Measurements from ENCODE around the gene SSH2. TPM values are rescaled to one million over a fixed set of nuclear protein-coding genes. Genes with fewer than 3 reads are reported as not detected.
"Not testable (repeated sequence)": the region's sequence is repeated elsewhere in the genome, so short reads cannot be mapped to it uniquely, and the experiment has no call there.

Gene SSH2
- total RNA-seq, 6 experiments from 2014 or later: 22.2 to 27.0 (median 23.2) TPM

DNA sequence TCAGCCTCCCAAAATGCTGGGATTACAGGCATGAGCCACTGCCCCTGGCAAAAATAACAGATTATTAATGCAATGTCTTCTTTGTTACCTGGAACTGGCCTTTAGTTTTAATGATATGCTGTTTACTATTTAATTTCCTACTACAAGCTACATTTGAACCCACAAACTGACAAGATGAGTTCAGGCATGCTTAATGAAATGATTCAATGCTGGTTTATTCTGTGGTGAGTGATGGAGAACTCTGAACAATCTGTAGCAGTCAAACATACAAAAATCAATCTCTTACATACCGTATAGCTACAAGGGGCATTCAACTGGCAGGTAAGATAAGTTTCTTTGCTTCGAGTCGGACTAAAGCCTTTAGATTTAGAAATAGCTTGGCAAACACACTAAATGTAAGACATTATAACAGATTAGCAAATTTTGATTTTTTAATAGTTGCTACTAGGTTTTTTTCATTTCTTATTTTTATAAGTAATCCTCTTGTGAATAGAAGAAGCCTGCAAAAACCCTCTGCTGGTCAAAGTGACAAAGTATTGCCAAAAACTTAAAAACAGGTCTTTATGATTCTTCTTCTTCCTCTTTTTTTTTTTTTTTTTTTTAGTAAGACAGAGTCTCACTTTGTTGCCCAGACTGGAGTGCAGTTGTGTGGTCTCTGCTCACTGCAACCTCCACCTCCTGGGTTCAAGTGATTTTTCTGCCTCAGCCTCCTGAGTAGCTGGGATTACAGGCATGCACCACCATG is 138.5 kb downstream of the SSH2 start:
- Mint-ChIP-seq H3K27ac (no peak overlapping the region), H3K4me3 (no peak overlapping the region), H3K27me3 (ENCODE audit: insufficient read depth) (no peaks in the 10 kb centered on the region), H3K9me3 (no peaks in the 10 kb centered on the region), H3K36me3 (ENCODE audit: low read depth) (peaks cover 7% of the 10 kb centered on the region), H3K4me1 (ENCODE audit: low read depth) (peaks cover 7% of the 10 kb centered on the region; the same call in 1 of the 2 replicates)
- TF ChIP-seq, protein P1, sequence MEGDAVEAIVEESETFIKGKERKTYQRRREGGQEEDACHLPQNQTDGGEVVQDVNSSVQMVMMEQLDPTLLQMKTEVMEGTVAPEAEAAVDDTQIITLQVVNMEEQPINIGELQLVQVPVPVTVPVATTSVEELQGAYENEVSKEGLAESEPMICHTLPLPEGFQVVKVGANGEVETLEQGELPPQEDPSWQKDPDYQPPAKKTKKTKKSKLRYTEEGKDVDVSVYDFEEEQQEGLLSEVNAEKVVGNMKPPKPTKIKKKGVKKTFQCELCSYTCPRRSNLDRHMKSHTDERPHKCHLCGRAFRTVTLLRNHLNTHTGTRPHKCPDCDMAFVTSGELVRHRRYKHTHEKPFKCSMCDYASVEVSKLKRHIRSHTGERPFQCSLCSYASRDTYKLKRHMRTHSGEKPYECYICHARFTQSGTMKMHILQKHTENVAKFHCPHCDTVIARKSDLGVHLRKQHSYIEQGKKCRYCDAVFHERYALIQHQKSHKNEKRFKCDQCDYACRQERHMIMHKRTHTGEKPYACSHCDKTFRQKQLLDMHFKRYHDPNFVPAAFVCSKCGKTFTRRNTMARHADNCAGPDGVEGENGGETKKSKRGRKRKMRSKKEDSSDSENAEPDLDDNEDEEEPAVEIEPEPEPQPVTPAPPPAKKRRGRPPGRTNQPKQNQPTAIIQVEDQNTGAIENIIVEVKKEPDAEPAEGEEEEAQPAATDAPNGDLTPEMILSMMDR (IDR thresholded peaks at IDR 0.05): peak; percentile 25
- no peak for DNase-seq

GRCh38 chr17:29789196-29790170 is 140.5 kb downstream of the SSH2 start:
- no peak overlapping the region for H3K4me3 Mint-ChIP-seq
- peaks cover 7% of the 10 kb centered on the region for H3K36me3 Mint-ChIP-seq (ENCODE audit: low read depth)
- H3K4me1 Mint-ChIP-seq (ENCODE audit: low read depth): peaks cover 6% of the 10 kb centered on the region
- H3K27me3 Mint-ChIP-seq (ENCODE audit: insufficient read depth): no peaks in the 10 kb centered on the region
- no peaks in the 10 kb centered on the region for H3K9me3 Mint-ChIP-seq
- H3K27ac Mint-ChIP-seq: no peak overlapping the region
- no peak for DNase-seq
- TF ChIP-seq, protein P1 (IDR thresholded peaks at IDR 0.05): no peak

DNA sequence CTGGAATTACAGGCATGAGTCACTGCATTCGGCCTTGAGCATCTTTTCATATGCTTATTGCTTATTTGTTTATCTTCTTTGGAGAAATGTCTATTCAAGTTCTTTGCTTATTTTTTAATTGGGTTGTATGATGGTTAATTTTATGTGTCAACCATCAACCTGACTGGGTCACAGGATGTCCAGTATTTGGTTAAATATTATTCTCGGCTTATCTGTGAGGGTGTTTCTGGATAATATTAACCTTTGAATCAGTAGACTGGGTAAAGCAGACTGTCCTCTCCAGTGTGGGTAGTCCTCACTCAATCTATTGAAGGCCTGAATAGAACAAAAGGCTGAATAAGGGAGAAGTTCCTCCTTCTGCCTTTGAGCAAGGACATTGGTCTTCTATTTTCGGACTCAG is 142.0 kb downstream of the SSH2 start:
- peaks cover under 1% of the 10 kb centered on the region; the same call in 1 of the 2 replicates for H3K27me3 Mint-ChIP-seq (ENCODE audit: insufficient read depth)
- no peak overlapping the region for H3K27ac Mint-ChIP-seq
- no peaks in the 10 kb centered on the region for H3K9me3 Mint-ChIP-seq
- no peak overlapping the region for H3K4me3 Mint-ChIP-seq
- peaks cover 7% of the 10 kb centered on the region for H3K36me3 Mint-ChIP-seq (ENCODE audit: low read depth)
- TF ChIP-seq, protein P1 (IDR thresholded peaks at IDR 0.05): no peak
- no peak for DNase-seq
- H3K4me1 Mint-ChIP-seq (ENCODE audit: low read depth): peaks cover 10% of the 10 kb centered on the region

DNA sequence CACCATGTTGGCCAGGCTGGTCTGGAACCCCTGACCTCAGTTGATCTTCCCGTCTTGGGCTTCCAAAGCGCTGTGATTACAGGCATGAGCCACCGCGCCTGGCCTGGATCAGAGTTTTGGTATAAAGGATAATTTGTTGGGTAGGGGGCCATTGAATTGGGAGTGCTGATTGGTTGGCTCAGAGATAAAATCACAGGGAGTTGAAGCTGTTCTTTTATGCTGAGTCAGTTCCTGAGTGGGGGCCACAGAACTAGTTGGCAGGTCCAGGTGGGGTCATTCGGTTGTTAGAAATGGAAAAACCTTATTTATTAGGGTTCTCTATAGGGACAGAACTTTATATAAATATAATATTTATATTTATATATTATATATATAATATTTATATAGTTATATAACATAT is 147.1 kb downstream of the SSH2 start:
- Mint-ChIP-seq H3K4me1 (ENCODE audit: low read depth) (peaks cover 16% of the 10 kb centered on the region), H3K27me3 (ENCODE audit: insufficient read depth) (peaks cover 4% of the 10 kb centered on the region), H3K4me3 (no peak overlapping the region), H3K9me3 (no peaks in the 10 kb centered on the region), H3K27ac (no peak overlapping the region), H3K36me3 (ENCODE audit: low read depth) (peaks cover 8% of the 10 kb centered on the region)
- TF ChIP-seq, protein P1 (IDR thresholded peaks at IDR 0.05): no peak
- DNase-seq: no peak

DNA sequence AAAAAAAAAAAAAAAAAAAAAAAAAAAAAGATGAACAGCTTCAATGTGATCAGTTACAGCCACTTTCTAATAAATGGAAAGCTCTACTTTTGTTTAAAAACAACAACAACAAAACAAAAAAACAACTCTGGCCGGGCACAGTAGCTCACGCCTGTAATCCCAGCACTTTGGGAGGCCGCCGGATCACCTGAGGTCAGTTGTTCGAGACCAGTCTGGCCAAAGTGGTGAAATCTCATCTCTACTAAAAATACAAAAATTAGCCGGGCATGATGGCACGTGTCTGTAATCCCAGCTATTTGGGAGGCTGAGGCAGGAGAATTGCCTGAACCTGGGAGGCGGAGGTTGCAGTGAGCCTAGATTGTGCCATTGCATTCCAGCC is 150.2 kb downstream of the SSH2 start:
- not testable (repeated sequence) for H3K36me3 Mint-ChIP-seq (ENCODE audit: low read depth); H3K9me3 Mint-ChIP-seq; H3K27me3 Mint-ChIP-seq (ENCODE audit: insufficient read depth); H3K4me3 Mint-ChIP-seq; H3K27ac Mint-ChIP-seq; DNase-seq
- H3K4me1 Mint-ChIP-seq (ENCODE audit: low read depth): peaks cover 18% of the 10 kb centered on the region
